Esophagus squamous epithelium (tissue), 4 donors: ENCODE measurements around the gene CBX5.

Experiments used
- POLR2A ChIP-seq, 4 donors: fragments of 450-650 bp; IDR thresholded peaks; one replicate each; pipeline ENCODE4 v1.6.1; 2017; ENCODE audit warnings: antibody characterized with exemption in 4 of 4, mild to moderate bottlenecking in 4 of 4, moderate library complexity in 3 of 4
- TF ChIP-seq, protein P1 (sequence below), 6 experiments: fragments of 450-650 bp in 4 of 6; fragments of 200-600 bp in 2 of 6; sonication (generic) in 2 of 6; IDR thresholded peaks; one replicate each; pipeline ENCODE4 v1.5.1; 2016 to 2019; ENCODE audit warnings: antibody characterized with exemption in 6 of 6, mild to moderate bottlenecking in 4 of 6, moderate library complexity in 4 of 6

DNA sequence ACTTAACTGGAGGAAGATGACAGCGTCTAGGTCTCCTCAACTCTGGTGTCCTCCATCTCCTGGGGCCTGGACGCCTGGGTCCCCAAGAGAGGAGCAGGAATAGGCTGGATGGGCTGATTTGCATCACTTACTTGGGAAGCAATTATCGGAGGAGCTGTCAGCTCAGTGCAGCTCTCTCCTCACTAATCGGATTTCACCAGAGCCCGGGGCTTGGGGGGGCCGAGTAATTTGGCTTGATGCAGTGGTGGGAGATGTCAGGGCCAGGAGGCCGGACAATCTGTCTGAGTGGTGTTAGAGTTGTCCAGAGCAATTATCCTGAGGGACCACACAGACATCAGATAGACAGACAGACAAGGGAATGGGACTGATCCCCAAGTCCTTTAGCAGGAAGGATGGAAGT is 86.5 kb downstream of the CBX5 start:
- TF ChIP-seq POLR2A (IDR thresholded peaks at IDR 0.05): no peak
- TF ChIP-seq, protein P1, sequence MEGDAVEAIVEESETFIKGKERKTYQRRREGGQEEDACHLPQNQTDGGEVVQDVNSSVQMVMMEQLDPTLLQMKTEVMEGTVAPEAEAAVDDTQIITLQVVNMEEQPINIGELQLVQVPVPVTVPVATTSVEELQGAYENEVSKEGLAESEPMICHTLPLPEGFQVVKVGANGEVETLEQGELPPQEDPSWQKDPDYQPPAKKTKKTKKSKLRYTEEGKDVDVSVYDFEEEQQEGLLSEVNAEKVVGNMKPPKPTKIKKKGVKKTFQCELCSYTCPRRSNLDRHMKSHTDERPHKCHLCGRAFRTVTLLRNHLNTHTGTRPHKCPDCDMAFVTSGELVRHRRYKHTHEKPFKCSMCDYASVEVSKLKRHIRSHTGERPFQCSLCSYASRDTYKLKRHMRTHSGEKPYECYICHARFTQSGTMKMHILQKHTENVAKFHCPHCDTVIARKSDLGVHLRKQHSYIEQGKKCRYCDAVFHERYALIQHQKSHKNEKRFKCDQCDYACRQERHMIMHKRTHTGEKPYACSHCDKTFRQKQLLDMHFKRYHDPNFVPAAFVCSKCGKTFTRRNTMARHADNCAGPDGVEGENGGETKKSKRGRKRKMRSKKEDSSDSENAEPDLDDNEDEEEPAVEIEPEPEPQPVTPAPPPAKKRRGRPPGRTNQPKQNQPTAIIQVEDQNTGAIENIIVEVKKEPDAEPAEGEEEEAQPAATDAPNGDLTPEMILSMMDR (IDR thresholded peaks at IDR 0.05): no peak
